H1 (cell line): ENCODE measurements around the gene USP24. TPM values are rescaled to one million over a fixed set of nuclear protein-coding genes. Genes with fewer than 3 reads are reported as not detected.

Source experiments
- CTCF ChIA-PET: fragments of 300-600 bp; sonication (Branson Sonifier 250); formaldehyde crosslinking; loops from one replicate; lab custom pipeline; 2021; ENCODE audit not compliant: partially characterized antibody; lab: Charles Lee
- POLR2A ChIA-PET: fragments of 300-600 bp; sonication (Branson Sonifier 250); formaldehyde crosslinking; loops from one replicate; lab custom pipeline; 2021; ENCODE audit warnings: inconsistent platforms; ENCODE audit not compliant: partially characterized antibody; lab: Charles Lee
- DNase-seq, 2 experiments: peaks; one replicate each; pipeline versions ENCODE4 v3.0.0 to v3.0.0-alpha.2; 2010 to 2022; ENCODE audit warnings: low spot score in 2 of 2, low read depth in 1 of 2, mixed read lengths in 1 of 2
- FAIRE-seq: peaks from 2 replicates; lab custom pipeline; 2011; peaks lifted over from hg19 to GRCh38; lab: Jason Lieb, UNC
- H2AFZ ChIP-seq: 2 replicates; pipeline ENCODE4 v1.8.1; 2012; ENCODE audit warnings: low read length, inconsistent platforms
- H2AK5ac ChIP-seq: 2 replicates; pipeline ENCODE4 v1.6.1; 2013; ENCODE audit warnings: low read depth, low read length
- H2BK120ac ChIP-seq: replicated peaks from 2 replicates; pipeline ENCODE3; 2013; ENCODE audit warnings: low read depth, low read length, inconsistent platforms
- H2BK12ac ChIP-seq: 2 replicates; pipeline ENCODE4 v1.6.1; 2013; ENCODE audit warnings: low read depth, low read length
- H2BK15ac ChIP-seq: 2 replicates; pipeline ENCODE4 v1.6.1; 2013; ENCODE audit warnings: low read length
- H2BK20ac ChIP-seq: 2 replicates; pipeline ENCODE4 v1.6.1; 2013; ENCODE audit warnings: low read length
- H2BK5ac ChIP-seq: 2 replicates; pipeline ENCODE4 v1.6.1; 2013; ENCODE audit warnings: low read depth, low read length
- H3K14ac ChIP-seq: 2 replicates; pipeline ENCODE4 v1.6.1; 2013; ENCODE audit warnings: inconsistent platforms; ENCODE audit not compliant: insufficient read length
- H3K18ac ChIP-seq: 2 replicates; pipeline ENCODE4 v1.6.1; 2013; ENCODE audit warnings: low read length; ENCODE audit errors: extremely low read depth
- H3K23ac ChIP-seq: 2 replicates; pipeline ENCODE4 v1.6.1; 2013; ENCODE audit warnings: inconsistent platforms; ENCODE audit not compliant: insufficient read length
- H3K23me2 ChIP-seq: 2 replicates; pipeline ENCODE4 v1.6.1; 2013; ENCODE audit warnings: low read depth, low read length
- H3K27ac ChIP-seq: 2 replicates; pipeline ENCODE4 v1.6.1; 2011; ENCODE audit warnings: low read depth, low read length, inconsistent platforms
- H3K27me3 ChIP-seq, 4 experiments: replicated peaks in 1 of 4; 1 replicate in 1 of 4; 2 replicates in 3 of 4; pipeline versions ENCODE4 v1.6.1 to v1.8.1; 2011 to 2013; ENCODE audit warnings: low read length in 3 of 4, mild to moderate bottlenecking in 3 of 4, inconsistent platforms in 2 of 4, mixed read lengths in 2 of 4, moderate library complexity in 1 of 4; ENCODE audit not compliant: control insufficient read depth in 3 of 4, insufficient read depth in 3 of 4; ENCODE audit errors: extremely low read depth in 1 of 4
- H3K36me3 ChIP-seq, 4 experiments: 2 replicates each; pipeline versions ENCODE4 v1.6.1 to v1.8.1; 2011 to 2013; ENCODE audit warnings: mild to moderate bottlenecking in 4 of 4, low read length in 3 of 4, moderate library complexity in 2 of 4, control low read depth in 1 of 4, inconsistent platforms in 1 of 4; ENCODE audit not compliant: insufficient read depth in 4 of 4, control insufficient read depth in 2 of 4
- H3K4ac ChIP-seq: replicated peaks from 2 replicates; pipeline ENCODE3; 2013; ENCODE audit warnings: low read length, low read depth, mixed read lengths, inconsistent platforms; ENCODE audit not compliant: insufficient read length
- H3K4me1 ChIP-seq, 4 experiments: replicated peaks in 1 of 4; 1 replicate in 1 of 4; 2 replicates in 3 of 4; pipeline versions ENCODE4 v1.6.1 to v1.8.1; 2011 to 2013; ENCODE audit warnings: low read length in 3 of 4, inconsistent platforms in 2 of 4, mixed read lengths in 1 of 4; ENCODE audit not compliant: insufficient read depth in 4 of 4, control insufficient read depth in 3 of 4
- H3K4me2 ChIP-seq, 2 experiments: 2 replicates each; pipeline versions ENCODE4 v1.6.1 to v1.8.1; 2011 to 2013; ENCODE audit warnings: low read depth in 2 of 2, low read length in 2 of 2, control low read depth in 1 of 2, inconsistent platforms in 1 of 2, mild to moderate bottlenecking in 1 of 2; ENCODE audit not compliant: insufficient read depth in 1 of 2
- H3K4me3 ChIP-seq, 4 experiments: fragments of 200-600, 300-600 bp in 1 of 4; sonication (generic), shearing (Covaris generic), sonication (Bioruptor Twin) in 1 of 4; 2 replicates each; pipeline versions ENCODE4 v1.5.1 to v1.8.1; 2011 to 2016; ENCODE audit warnings: low read length in 4 of 4, low read depth in 3 of 4, control low read depth in 2 of 4, inconsistent platforms in 2 of 4, mild to moderate bottlenecking in 2 of 4, mixed read lengths in 1 of 4, moderate library complexity in 1 of 4; ENCODE audit not compliant: insufficient read depth in 2 of 4; ENCODE audit errors: extremely low read depth in 1 of 4
- H3K56ac ChIP-seq: replicated peaks from 2 replicates; pipeline ENCODE3; 2013; ENCODE audit warnings: low read depth, mild to moderate bottlenecking, mixed read lengths, low read length, inconsistent platforms; ENCODE audit not compliant: insufficient read length
- H3K79me1 ChIP-seq: 2 replicates; pipeline ENCODE4 v1.6.1; 2013; ENCODE audit warnings: low read depth, low read length, control low read depth
- H3K79me2 ChIP-seq, 2 experiments: 2 replicates each; pipeline versions ENCODE4 v1.6.1 to v1.8.1; 2012 to 2013; ENCODE audit warnings: low read length in 2 of 2, mild to moderate bottlenecking in 2 of 2, inconsistent platforms in 1 of 2; ENCODE audit not compliant: insufficient read depth in 2 of 2, control insufficient read depth in 1 of 2
- H3K9ac ChIP-seq, 4 experiments: replicated peaks in 1 of 4; 1 replicate in 1 of 4; 2 replicates in 3 of 4; pipeline versions ENCODE4 v1.6.1 to v1.8.1; 2011 to 2013; ENCODE audit warnings: low read depth in 3 of 4, low read length in 3 of 4, control low read depth in 2 of 4, mild to moderate bottlenecking in 2 of 4, moderate library complexity in 2 of 4, inconsistent platforms in 1 of 4; ENCODE audit errors: extremely low read depth in 1 of 4
- H3K9me3 ChIP-seq, 2 experiments: 2 replicates each; pipeline versions ENCODE4 v1.6.1 to v1.8.1; 2012 to 2013; ENCODE audit warnings: mild to moderate bottlenecking in 2 of 2, moderate library complexity in 2 of 2, control low read depth in 1 of 2, inconsistent platforms in 1 of 2, low read depth in 1 of 2, low read length in 1 of 2, mixed read lengths in 1 of 2; ENCODE audit not compliant: insufficient read depth in 2 of 2
- H4K20me1 ChIP-seq, 2 experiments: replicated peaks in 1 of 2; 2 replicates each; pipeline versions ENCODE3 to v1.8.1; 2011 to 2013; ENCODE audit warnings: inconsistent platforms in 2 of 2, low read length in 2 of 2, mild to moderate bottlenecking in 1 of 2; ENCODE audit not compliant: insufficient read depth in 2 of 2, control insufficient read depth in 1 of 2
- H4K5ac ChIP-seq: 2 replicates; pipeline ENCODE4 v1.6.1; 2013; ENCODE audit warnings: low read length, low read depth, mixed read lengths, inconsistent platforms; ENCODE audit not compliant: insufficient read length
- H4K8ac ChIP-seq: 2 replicates; pipeline ENCODE4 v1.8.0; 2013; ENCODE audit warnings: mild to moderate bottlenecking, moderate library complexity, low read length, inconsistent platforms; ENCODE audit not compliant: insufficient read depth; ENCODE audit errors: extremely low read depth
- H4K91ac ChIP-seq: replicated peaks from 2 replicates; pipeline ENCODE3; 2013; ENCODE audit warnings: low read length, mixed read lengths, inconsistent platforms; ENCODE audit not compliant: insufficient read length
- POU5F1 ChIP-seq: IDR thresholded peaks from 2 replicates; pipeline ENCODE4 v1.6.1; 2011; ENCODE audit warnings: low read depth, mild to moderate bottlenecking, low read length, moderate library complexity
- SIRT6 ChIP-seq: IDR thresholded peaks from one replicate; pipeline ENCODE4 v1.7.1; 2012; ENCODE audit warnings: low read length, inconsistent platforms
- WGBS, 2 experiments: shearing (Covaris generic) in 1 of 2; methylation state at CpG; one replicate each; pipeline versions ENCODE4 v1.1.6 to v1.1.7; 2013 to 2015; ENCODE audit warnings: low lambda C conversion rate in 2 of 2, mixed read lengths in 2 of 2, inconsistent platforms in 1 of 2, low coverage in 1 of 2, missing lambda C conversion rate in 1 of 2; ENCODE audit not compliant: insufficient replicate concordance in 2 of 2, insufficient coverage in 1 of 2, insufficient read length in 1 of 2; ENCODE audit errors: extremely low coverage in 1 of 2, missing lambda C conversion rate in 1 of 2; 5-methylcytosine and 5-hydroxymethylcytosine counted together
- polyA plus RNA-seq, 7 experiments: library from polyadenylated mRNA; depleted of rRNA in 3 of 7; stranded (reverse) in 5 of 7; unstranded in 2 of 7; fragments of >200 nt in 5 of 7; fragments of 200-250 nt in 2 of 7; gene quantifications; 1 replicate in 5 of 7; 2 replicates in 1 of 7; 4 replicates in 1 of 7; pipeline versions ENCODE4 v1.2.1 to v1.2.3, GENCODE V29; 2011 to 2013; ENCODE audit warnings: missing spikeins in 2 of 7, mixed read lengths in 2 of 7
- total RNA-seq: library from RNA; stranded (reverse); fragmentation: NEBNext Ultra II Directional; extraction: Animal tissue kit (Norgen Biotek cat#: 25700); gene quantifications from 2 replicates; pipeline ENCODE4 v1.2.1, GENCODE V29; 2021

USP24 gene
- total and polyA plus RNA-seq, 2 of the 8 experiments (the other 6 are each of a cell fraction or from before 2014, with no cell fraction given): 11.1 to 34.6 TPM

GRCh38 chr1:55057270-55057955 is 157.8 kb downstream of the USP24 start:
- no peak for TF ChIP-seq SIRT6
- no peak for TF ChIP-seq POU5F1
- Histone ChIP-seq H3K27me3 (no peaks in the 10 kb centered on the region), H3K79me1 (peaks cover 4% of the 10 kb centered on the region; the same call in 1 of the 2 replicates), H3K4me3 (no peak overlapping the region), H3K23me2 (no peaks in the 10 kb centered on the region), H2BK20ac (no peak overlapping the region), H2BK15ac (no peak overlapping the region), H4K20me1 (peaks cover 0 to 17% of the 10 kb centered on the region in 2 experiments), H3K18ac (no peak overlapping the region), H3K4ac (no peak overlapping the region), H2AFZ (no peak overlapping the region), H4K5ac (no peak overlapping the region), H3K9me3 (no peaks in the 10 kb centered on the region), H2AK5ac (no peak overlapping the region), H3K4me2 (no peak overlapping the region), H3K36me3 (peaks cover 0 to 16% (median 5%) of the 10 kb centered on the region in 4 experiments; a peak in 5 of 8 replicates), H2BK12ac (no peak overlapping the region), H3K9ac (no peak overlapping the region), H4K91ac (no peak overlapping the region), H2BK120ac (no peak overlapping the region), H3K23ac (no peak overlapping the region), H2BK5ac (no peak overlapping the region), H4K8ac (no peak overlapping the region), H3K27ac (no peak overlapping the region), H3K79me2 (no peaks in the 10 kb centered on the region), H3K14ac (no peak overlapping the region), H3K4me1 (no peaks in the 10 kb centered on the region), H3K56ac (no peak overlapping the region)
- ChIA-PET CTCF (interaction anchor here (1.3 kb wide), 1 partner anchor 35 kb away, joined by 3 read pairs; no protein-coding TSS in a partner anchor), POLR2A (no interaction called here)
- FAIRE-seq: no peak
- WGBS, 2 experiments: 92% methylated on average over 14 of the region's 15 CpGs; no CpG with 5 or more reads in 1 of the 2 experiments
- no peak for DNase-seq
